GM12891 (cell line): ENCODE measurements around the gene RTKN2.

ENCODE experiments used
- PAX5 ChIP-seq: IDR thresholded peaks from 2 replicates; pipeline ENCODE4 v1.6.1; 2011; ENCODE audit warnings: low read length, moderate library complexity, mild to moderate bottlenecking; ENCODE audit not compliant: insufficient read depth, severe bottlenecking
- POLR2A ChIP-seq: IDR thresholded peaks from 2 replicates; pipeline ENCODE4 v1.6.1; 2011; ENCODE audit warnings: low read depth, low read length, control low read depth
- POLR2AphosphoS5 ChIP-seq: IDR thresholded peaks from 2 replicates; pipeline ENCODE4 v1.6.1; 2011; ENCODE audit warnings: low read depth, low read length, control low read depth
- POU2F2 ChIP-seq: IDR thresholded peaks from 2 replicates; pipeline ENCODE4 v1.6.1; 2011; ENCODE audit warnings: low read depth, mild to moderate bottlenecking, control low read depth, low read length, moderate library complexity
- SPI1 ChIP-seq: IDR thresholded peaks from 2 replicates; pipeline ENCODE4 v1.6.1; 2011; ENCODE audit warnings: low read depth, low read length, control low read depth
- TAF1 ChIP-seq: IDR thresholded peaks from 2 replicates; pipeline ENCODE4 v1.6.1; 2011; ENCODE audit warnings: low read depth, low read length, control low read depth

GRCh38 chr10:62189131-62189530 is 79.5 kb downstream of the RTKN2 start:
- TF ChIP-seq POLR2A (no peak), TAF1 (no peak), POLR2AphosphoS5 (no peak), SPI1 (no peak), POU2F2 (no peak), PAX5 (no peak)
